ENCODE results near the gene SUN5. TPM values are rescaled to one million over a fixed set of nuclear protein-coding genes. Genes with fewer than 3 reads are reported as not detected.

SUN5 gene
- total RNA-seq, 1 experiment from 2014 or later, result not detected

DNA sequence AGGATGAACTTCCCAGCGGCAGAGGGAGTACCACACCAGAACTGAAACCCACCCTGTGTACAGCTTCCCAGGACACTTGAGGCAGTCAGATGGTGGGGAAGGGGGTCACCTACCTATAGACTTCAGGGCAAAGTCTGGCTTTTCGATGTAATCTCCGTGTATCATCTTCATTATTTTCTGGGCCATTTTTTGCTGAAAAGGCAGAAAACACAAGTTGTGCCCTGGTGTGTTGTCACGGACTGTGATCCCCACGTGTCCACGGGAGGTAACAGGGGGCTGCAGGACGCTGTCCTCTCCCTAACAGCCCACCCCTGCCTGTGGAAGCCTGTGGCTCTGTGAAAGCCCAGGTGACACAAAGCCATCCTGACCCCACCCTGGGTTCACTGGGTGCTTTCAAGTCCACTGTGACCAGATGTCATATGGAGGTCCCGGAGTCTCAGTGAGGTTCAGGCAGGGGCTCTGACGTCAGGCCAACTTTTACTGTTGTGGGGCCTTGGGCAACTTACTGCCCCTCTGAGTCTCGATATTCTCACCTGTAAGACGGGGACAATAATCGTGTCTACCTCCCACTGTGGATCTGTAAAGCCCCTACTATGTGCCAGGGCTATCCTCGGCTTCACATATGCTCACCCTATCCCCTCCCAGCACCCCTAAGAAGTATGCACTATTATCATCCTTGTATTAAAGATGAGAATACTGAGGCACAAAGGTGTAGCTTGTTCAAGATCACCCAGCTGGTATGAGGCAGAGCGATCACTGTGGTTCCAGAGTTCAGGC is 14.5 kb downstream of the SUN5 start:
- H3K4me3 ChIP-seq (ENCODE audit: low read depth in 2 of 2, low read length in 2 of 2), result no peak overlapping the region
- DNase-seq (ENCODE audit: low read depth, low spot score) (no peak), ATAC-seq (no peak)
- no peaks in the 10 kb centered on the region for H3K4me1 ChIP-seq (ENCODE audit: control insufficient read depth, insufficient read depth, low read length)
- POLR2A ChIA-PET, result no interaction called here
- in situ Hi-C loops (cut with HindIII; ENCODE audit: low pct_unique_long_range_greater_than_20kb, low sequenced_read_pairs) (no loop called here), intact Hi-C loops (cut with micrococcal nuclease; ENCODE audit: unreplicated experiment) (no loop called here)
- CTCF ChIA-PET, result no interaction called here
- no peaks in the 10 kb centered on the region for H3K27me3 ChIP-seq (ENCODE audit: control insufficient read depth, insufficient read depth, low read length)
- no peaks in the 10 kb centered on the region for H3K9me3 ChIP-seq (ENCODE audit: control insufficient read depth, insufficient read depth, low read depth, low read length)
- H3K36me3 ChIP-seq (ENCODE audit: control insufficient read depth, insufficient read depth, low read length), result no peaks in the 10 kb centered on the region
- TF ChIP-seq, protein P1, sequence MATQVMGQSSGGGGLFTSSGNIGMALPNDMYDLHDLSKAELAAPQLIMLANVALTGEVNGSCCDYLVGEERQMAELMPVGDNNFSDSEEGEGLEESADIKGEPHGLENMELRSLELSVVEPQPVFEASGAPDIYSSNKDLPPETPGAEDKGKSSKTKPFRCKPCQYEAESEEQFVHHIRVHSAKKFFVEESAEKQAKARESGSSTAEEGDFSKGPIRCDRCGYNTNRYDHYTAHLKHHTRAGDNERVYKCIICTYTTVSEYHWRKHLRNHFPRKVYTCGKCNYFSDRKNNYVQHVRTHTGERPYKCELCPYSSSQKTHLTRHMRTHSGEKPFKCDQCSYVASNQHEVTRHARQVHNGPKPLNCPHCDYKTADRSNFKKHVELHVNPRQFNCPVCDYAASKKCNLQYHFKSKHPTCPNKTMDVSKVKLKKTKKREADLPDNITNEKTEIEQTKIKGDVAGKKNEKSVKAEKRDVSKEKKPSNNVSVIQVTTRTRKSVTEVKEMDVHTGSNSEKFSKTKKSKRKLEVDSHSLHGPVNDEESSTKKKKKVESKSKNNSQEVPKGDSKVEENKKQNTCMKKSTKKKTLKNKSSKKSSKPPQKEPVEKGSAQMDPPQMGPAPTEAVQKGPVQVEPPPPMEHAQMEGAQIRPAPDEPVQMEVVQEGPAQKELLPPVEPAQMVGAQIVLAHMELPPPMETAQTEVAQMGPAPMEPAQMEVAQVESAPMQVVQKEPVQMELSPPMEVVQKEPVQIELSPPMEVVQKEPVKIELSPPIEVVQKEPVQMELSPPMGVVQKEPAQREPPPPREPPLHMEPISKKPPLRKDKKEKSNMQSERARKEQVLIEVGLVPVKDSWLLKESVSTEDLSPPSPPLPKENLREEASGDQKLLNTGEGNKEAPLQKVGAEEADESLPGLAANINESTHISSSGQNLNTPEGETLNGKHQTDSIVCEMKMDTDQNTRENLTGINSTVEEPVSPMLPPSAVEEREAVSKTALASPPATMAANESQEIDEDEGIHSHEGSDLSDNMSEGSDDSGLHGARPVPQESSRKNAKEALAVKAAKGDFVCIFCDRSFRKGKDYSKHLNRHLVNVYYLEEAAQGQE (IDR thresholded peaks at IDR 0.05; ENCODE audit: insufficient read depth in 1 of 2, low read depth in 2 of 2, low read length in 1 of 2), result no peak
- TF ChIP-seq CTCF (IDR thresholded peaks at IDR 0.05) (no peak), SIN3A (IDR thresholded peaks at IDR 0.05; ENCODE audit: borderline replicate concordance, insufficient read depth, low read depth, low read length) (no peak), TCF7L2 (IDR thresholded peaks at IDR 0.05; ENCODE audit: low read depth, low read length) (no peak), POLR2AphosphoS5 (IDR thresholded peaks at IDR 0.05; ENCODE audit: low read depth, low read length) (no peak)
- BruUV-seq (replicated peaks), result no TSS peak
- no peak overlapping the region for H3K27ac ChIP-seq (ENCODE audit: low read length)

DNA sequence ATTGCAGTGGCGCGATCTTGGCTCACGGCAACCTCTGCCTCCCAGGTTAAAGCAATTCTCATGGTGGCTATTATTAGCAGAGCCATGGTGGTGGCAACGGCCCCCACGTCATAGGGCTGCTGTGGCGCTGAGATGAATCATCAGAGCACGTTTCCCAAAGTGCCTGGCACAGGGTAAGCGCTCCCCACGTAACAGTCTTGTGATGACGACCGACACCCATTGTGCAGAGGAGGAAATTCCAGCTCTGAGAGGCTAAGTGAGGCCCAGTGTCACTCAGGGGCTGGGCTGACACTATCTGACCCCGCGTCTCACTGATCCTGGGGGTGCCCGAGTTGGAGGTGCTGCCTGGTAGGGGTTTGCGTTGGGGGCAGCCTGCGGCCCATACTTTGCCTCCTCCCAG is 16.2 kb downstream of the SUN5 start:
- no TSS peak for BruUV-seq (replicated peaks)
- Histone ChIP-seq H3K4me1 (ENCODE audit: control insufficient read depth, insufficient read depth, low read length) (no peaks in the 10 kb centered on the region), H3K27me3 (ENCODE audit: control insufficient read depth, insufficient read depth, low read length) (no peaks in the 10 kb centered on the region), H3K36me3 (ENCODE audit: control insufficient read depth, insufficient read depth, low read length) (no peaks in the 10 kb centered on the region), H3K27ac (ENCODE audit: low read length) (no peak overlapping the region), H3K9me3 (ENCODE audit: control insufficient read depth, insufficient read depth, low read depth, low read length) (no peaks in the 10 kb centered on the region), H3K4me3 (ENCODE audit: low read depth in 2 of 2, low read length in 2 of 2) (no peak overlapping the region)
- intact Hi-C loops (cut with micrococcal nuclease; ENCODE audit: unreplicated experiment), result no loop called here
- ATAC-seq, result no peak
- in situ Hi-C loops (cut with HindIII; ENCODE audit: low pct_unique_long_range_greater_than_20kb, low sequenced_read_pairs), result no loop called here
- no peak for TF ChIP-seq CTCF (IDR thresholded peaks at IDR 0.05)
- no peak for TF ChIP-seq SIN3A (IDR thresholded peaks at IDR 0.05; ENCODE audit: borderline replicate concordance, insufficient read depth, low read depth, low read length)
- TF ChIP-seq POLR2AphosphoS5 (IDR thresholded peaks at IDR 0.05; ENCODE audit: low read depth, low read length), result no peak
- TF ChIP-seq, protein P1 (IDR thresholded peaks at IDR 0.05; ENCODE audit: insufficient read depth in 1 of 2, low read depth in 2 of 2, low read length in 1 of 2), result no peak
- TF ChIP-seq TCF7L2 (IDR thresholded peaks at IDR 0.05; ENCODE audit: low read depth, low read length), result no peak
- no peak for DNase-seq (ENCODE audit: low read depth, low spot score)
- ChIA-PET POLR2A (no interaction called here), CTCF (no interaction called here)

Data from Panc1 (cell line).